Nephron (organoid): Measurements from ENCODE around the gene FRZB.

Experiments
- H3K27ac Mint-ChIP-seq, 3 experiments: 2 replicates each; pipeline ENCODE4 v1.8.0; 2020; ENCODE audit warnings: mixed read lengths in 3 of 3, mild to moderate bottlenecking in 2 of 3, moderate library complexity in 1 of 3
- H3K27me3 Mint-ChIP-seq: 2 replicates; pipeline ENCODE4 v1.8.0; 2021; ENCODE audit warnings: low read depth, mild to moderate bottlenecking, moderate library complexity, mixed read lengths
- H3K36me3 Mint-ChIP-seq: 2 replicates; pipeline ENCODE4 v1.8.0; 2020; ENCODE audit warnings: low read depth, mixed read lengths
- H3K4me1 Mint-ChIP-seq: 2 replicates; pipeline ENCODE4 v1.8.0; 2020; ENCODE audit warnings: mixed read lengths
- H3K4me3 Mint-ChIP-seq, 3 experiments: 2 replicates each; pipeline ENCODE4 v1.8.0; 2020; ENCODE audit warnings: mild to moderate bottlenecking in 3 of 3, mixed read lengths in 3 of 3, moderate library complexity in 2 of 3
- H3K9me3 Mint-ChIP-seq: 2 replicates; pipeline ENCODE4 v1.8.0; 2020; ENCODE audit warnings: mixed read lengths
- TF ChIP-seq, protein P1 (sequence below), 3 experiments: fragments of 200-600 bp; sonication (generic); IDR thresholded peaks; one replicate each; pipeline ENCODE4 v1.5.0; 2021; ENCODE audit warnings: antibody characterized with exemption in 3 of 3; ENCODE audit not compliant: unreplicated experiment in 3 of 3

FRZB gene

DNA sequence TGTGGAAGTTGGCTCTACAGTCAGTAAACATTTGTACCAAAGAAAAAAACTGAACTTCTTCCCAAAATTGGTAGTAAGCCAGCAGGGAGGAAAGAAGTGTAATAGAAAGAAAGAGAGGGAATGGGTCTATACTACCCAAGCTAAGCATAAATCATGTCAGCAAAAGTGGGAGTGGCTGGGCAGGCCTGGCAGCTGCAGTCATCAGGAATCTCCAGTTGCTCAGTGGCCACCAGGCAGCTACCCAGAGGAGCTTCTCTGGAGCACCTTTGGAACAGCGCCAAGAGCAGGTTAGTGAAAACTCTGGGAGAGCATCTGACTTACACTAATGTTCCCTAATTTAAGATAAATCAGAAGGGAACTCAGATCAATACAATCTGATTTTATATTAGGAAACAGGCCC is 14.3 kb downstream of the FRZB start:
- Mint-ChIP-seq H3K4me3 (no peak overlapping the region), H3K27ac (peak overlapping the region in 2 of 3 experiments; percentile 75 to 82), H3K27me3 (no peaks in the 10 kb centered on the region), H3K36me3 (peaks cover 53% of the 10 kb centered on the region), H3K4me1 (peaks cover 21% of the 10 kb centered on the region), H3K9me3 (peaks cover 14% of the 10 kb centered on the region)
- TF ChIP-seq, protein P1, sequence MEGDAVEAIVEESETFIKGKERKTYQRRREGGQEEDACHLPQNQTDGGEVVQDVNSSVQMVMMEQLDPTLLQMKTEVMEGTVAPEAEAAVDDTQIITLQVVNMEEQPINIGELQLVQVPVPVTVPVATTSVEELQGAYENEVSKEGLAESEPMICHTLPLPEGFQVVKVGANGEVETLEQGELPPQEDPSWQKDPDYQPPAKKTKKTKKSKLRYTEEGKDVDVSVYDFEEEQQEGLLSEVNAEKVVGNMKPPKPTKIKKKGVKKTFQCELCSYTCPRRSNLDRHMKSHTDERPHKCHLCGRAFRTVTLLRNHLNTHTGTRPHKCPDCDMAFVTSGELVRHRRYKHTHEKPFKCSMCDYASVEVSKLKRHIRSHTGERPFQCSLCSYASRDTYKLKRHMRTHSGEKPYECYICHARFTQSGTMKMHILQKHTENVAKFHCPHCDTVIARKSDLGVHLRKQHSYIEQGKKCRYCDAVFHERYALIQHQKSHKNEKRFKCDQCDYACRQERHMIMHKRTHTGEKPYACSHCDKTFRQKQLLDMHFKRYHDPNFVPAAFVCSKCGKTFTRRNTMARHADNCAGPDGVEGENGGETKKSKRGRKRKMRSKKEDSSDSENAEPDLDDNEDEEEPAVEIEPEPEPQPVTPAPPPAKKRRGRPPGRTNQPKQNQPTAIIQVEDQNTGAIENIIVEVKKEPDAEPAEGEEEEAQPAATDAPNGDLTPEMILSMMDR (IDR thresholded peaks at IDR 0.05; ENCODE audit: unreplicated experiment in 3 of 3), result no peak

DNA sequence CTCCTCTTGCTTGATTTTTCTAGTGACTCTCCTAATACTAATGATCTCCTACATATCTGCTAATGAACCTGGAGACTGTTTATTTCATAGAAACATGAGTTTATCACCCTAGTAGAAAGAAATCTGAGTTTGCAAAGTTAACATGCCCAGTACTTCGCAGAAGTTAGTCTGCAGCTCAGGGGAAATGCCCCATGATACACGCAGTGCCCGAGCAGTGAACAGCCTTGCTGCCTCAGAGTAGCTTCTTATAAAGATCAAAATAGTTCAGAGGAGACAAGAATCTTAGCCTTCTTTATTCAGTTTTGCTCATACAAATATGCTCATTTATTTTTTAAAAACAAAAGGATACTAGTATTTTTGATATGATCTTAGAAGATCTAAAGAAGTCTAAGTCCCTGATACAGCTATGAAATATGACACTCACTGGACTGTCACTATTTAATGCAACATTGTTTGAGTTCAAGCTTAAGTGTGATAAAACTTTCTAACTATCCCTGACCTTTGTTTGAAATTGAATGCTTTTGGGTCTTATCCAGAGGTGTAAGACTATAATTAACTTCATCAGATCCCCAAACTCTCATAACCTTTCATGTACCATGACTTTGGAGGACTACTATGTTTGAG is 20.5 kb downstream of the FRZB start:
- Mint-ChIP-seq H3K27me3 (no peaks in the 10 kb centered on the region), H3K4me1 (peaks cover 18% of the 10 kb centered on the region), H3K9me3 (no peaks in the 10 kb centered on the region), H3K36me3 (peaks cover 18% of the 10 kb centered on the region), H3K4me3 (no peak overlapping the region), H3K27ac (peak overlapping the region; percentile 64 to 87 (median 73))
- TF ChIP-seq, protein P1 (IDR thresholded peaks at IDR 0.05; ENCODE audit: unreplicated experiment in 3 of 3), result no peak

DNA sequence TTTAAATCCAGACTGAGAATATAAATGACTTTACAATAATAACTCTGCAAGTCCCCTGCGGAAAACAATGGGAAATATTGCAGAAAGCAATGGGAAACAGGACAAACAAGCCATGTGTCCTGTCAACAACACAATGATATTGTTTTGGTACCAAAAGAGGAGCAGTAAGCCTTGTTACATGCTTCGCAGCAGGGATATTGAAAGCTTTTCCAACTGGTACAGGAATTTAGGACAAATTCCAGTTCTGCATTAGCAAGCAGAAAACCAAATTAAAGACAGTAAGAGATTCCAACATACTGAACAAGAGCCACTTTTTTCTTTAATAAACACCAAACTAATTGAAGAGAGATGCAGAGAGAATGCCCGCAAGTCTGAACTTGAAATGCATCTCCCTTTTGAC is 30.0 kb downstream of the FRZB start:
- Mint-ChIP-seq H3K27ac (peak overlapping the region in 2 of 3 experiments; percentile 44 to 61), H3K9me3 (no peaks in the 10 kb centered on the region), H3K27me3 (no peaks in the 10 kb centered on the region), H3K4me1 (peaks cover 23% of the 10 kb centered on the region), H3K4me3 (no peak overlapping the region), H3K36me3 (peaks cover 35% of the 10 kb centered on the region)
- TF ChIP-seq, protein P1 (IDR thresholded peaks at IDR 0.05; ENCODE audit: unreplicated experiment in 3 of 3), result no peak

DNA sequence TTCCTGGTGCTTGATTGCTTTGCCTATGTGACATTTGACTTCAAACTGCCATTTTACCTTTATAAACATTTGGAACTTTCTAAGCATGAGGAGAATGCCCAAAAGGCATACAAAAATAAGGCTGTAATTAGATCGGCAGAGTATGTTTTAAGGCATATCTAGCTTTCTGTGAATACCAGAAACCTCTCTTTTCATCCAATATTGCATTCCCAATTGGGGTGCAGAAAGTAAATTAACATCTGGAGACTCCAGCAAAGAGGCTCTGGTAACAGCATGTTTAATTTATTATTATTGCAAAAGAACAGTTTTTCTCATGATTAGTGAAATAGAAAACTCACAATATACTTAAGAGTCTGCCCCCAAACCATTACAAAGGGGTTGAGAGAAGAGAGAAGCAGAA is 32.1 kb downstream of the FRZB start:
- TF ChIP-seq, protein P1 (IDR thresholded peaks at IDR 0.05; ENCODE audit: unreplicated experiment in 3 of 3), result no peak
- Mint-ChIP-seq H3K36me3 (peaks cover 35% of the 10 kb centered on the region), H3K27ac (no peak overlapping the region), H3K9me3 (no peaks in the 10 kb centered on the region), H3K4me1 (peaks cover 18% of the 10 kb centered on the region), H3K4me3 (no peak overlapping the region), H3K27me3 (no peaks in the 10 kb centered on the region)

DNA sequence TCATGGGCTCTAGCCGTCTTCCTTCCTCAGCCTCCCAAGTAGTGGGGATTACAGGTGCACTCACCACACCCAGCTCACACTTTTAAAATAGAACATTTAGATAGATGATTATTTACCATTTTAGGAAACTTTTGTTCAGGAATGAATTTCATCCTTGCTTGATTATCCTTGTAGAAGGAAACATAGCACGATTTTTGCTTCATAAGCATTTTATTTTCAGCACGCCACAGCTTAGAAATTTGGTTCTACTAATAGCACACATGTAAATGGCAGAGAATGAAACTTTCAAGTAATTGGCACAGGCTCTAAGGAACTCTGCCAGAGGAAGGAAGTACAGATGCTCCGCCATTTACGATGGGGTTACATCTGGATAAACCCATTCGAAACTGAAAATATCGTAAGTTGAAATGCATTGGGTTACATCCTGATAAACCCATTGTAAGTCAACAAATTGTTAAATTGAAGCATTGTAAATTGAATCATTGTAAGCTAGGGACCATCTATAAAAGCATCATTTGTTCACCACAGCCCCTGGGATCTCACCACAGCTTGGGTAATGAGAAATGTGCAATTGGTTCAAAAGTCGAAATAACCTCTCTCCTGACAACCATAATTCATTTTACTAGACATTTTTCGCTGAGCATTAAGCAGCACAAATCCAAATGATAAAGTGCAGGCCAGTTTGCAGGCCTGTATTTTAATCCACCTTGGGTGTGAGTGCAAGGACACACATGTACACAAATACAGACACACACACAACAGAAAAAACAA is 33.2 kb downstream of the FRZB start:
- no peak overlapping the region for H3K4me3 Mint-ChIP-seq
- H3K4me1 Mint-ChIP-seq, result peaks cover 18% of the 10 kb centered on the region
- peak overlapping the region in 1 of 3 experiments; percentile 16 for H3K27ac Mint-ChIP-seq
- TF ChIP-seq, protein P1 (IDR thresholded peaks at IDR 0.05; ENCODE audit: unreplicated experiment in 3 of 3), result no peak
- no peaks in the 10 kb centered on the region for H3K9me3 Mint-ChIP-seq
- H3K27me3 Mint-ChIP-seq, result no peaks in the 10 kb centered on the region
- H3K36me3 Mint-ChIP-seq, result peaks cover 35% of the 10 kb centered on the region
